Measurements from ENCODE around the gene RAD51AP2. TPM values are rescaled to one million over a fixed set of nuclear protein-coding genes. Genes with fewer than 3 reads are reported as not detected.
"Not testable (repeated sequence)": the region's sequence is repeated elsewhere in the genome, so short reads cannot be mapped to it uniquely, and the experiment has no call there.

Gene RAD51AP2
- total RNA-seq, 1 experiment from 2014 or later = not detected

DNA sequence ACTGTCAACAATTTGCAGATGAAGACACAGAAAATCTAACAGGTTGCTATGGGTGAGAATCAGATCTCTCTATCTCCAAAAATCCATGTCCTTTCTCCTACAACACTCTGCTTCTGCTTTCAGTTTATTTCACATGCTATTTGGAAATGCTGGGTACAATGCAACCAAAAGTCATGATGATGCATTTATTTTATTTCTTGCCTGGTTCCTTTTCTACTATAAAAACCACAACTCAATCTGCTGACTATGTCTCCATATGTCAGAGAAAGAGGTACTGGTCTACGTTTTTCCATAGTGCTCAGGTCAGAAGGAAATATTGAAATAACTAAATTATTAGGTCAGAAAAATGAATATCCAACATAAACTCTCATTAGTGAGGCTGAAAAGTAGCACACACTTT, 20.5 kb downstream of the RAD51AP2 start:
- BruUV-seq (replicated peaks) = no TSS peak
- CTCF ChIA-PET = no interaction called here
- intact Hi-C loops (cut with micrococcal nuclease; ENCODE audit: unreplicated experiment) = no loop called here

DNA sequence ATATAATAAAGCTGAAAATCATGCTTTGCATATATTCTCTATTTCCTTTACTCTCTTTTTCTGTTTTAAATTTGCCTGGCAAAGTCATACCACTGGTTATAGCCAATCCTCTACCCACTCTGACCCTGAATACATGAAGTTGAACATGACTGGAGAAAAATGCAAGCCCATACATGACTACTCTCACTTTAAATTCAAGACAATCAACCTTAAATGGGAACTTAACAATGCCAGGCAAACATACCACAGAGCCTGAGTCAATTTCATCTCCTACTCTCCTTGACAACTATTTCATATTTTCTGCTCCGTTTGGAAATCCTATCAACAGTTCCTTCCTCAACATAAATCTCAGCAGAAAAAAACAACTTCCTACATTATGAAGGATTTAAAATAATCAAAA, 22.6 kb downstream of the RAD51AP2 start:
- in situ Hi-C loops (cut with HindIII; ENCODE audit: low pct_unique_long_range_greater_than_20kb, low sequenced_read_pairs) = no loop called here
- no TSS peak for BruUV-seq (replicated peaks)
- no peak overlapping the region for H3K4me3 ChIP-seq (ENCODE audit: low read depth in 2 of 2, low read length in 2 of 2)
- H3K4me1 ChIP-seq (ENCODE audit: control insufficient read depth, insufficient read depth, low read length) = no peaks in the 10 kb centered on the region
- TF ChIP-seq, protein P1, sequence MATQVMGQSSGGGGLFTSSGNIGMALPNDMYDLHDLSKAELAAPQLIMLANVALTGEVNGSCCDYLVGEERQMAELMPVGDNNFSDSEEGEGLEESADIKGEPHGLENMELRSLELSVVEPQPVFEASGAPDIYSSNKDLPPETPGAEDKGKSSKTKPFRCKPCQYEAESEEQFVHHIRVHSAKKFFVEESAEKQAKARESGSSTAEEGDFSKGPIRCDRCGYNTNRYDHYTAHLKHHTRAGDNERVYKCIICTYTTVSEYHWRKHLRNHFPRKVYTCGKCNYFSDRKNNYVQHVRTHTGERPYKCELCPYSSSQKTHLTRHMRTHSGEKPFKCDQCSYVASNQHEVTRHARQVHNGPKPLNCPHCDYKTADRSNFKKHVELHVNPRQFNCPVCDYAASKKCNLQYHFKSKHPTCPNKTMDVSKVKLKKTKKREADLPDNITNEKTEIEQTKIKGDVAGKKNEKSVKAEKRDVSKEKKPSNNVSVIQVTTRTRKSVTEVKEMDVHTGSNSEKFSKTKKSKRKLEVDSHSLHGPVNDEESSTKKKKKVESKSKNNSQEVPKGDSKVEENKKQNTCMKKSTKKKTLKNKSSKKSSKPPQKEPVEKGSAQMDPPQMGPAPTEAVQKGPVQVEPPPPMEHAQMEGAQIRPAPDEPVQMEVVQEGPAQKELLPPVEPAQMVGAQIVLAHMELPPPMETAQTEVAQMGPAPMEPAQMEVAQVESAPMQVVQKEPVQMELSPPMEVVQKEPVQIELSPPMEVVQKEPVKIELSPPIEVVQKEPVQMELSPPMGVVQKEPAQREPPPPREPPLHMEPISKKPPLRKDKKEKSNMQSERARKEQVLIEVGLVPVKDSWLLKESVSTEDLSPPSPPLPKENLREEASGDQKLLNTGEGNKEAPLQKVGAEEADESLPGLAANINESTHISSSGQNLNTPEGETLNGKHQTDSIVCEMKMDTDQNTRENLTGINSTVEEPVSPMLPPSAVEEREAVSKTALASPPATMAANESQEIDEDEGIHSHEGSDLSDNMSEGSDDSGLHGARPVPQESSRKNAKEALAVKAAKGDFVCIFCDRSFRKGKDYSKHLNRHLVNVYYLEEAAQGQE (IDR thresholded peaks at IDR 0.05; ENCODE audit: insufficient read depth in 1 of 2, low read depth in 2 of 2, low read length in 1 of 2) = no peak
- TF ChIP-seq SIN3A (IDR thresholded peaks at IDR 0.05; ENCODE audit: borderline replicate concordance, insufficient read depth, low read depth, low read length) (no peak), POLR2AphosphoS5 (IDR thresholded peaks at IDR 0.05; ENCODE audit: low read depth, low read length) (no peak), TCF7L2 (IDR thresholded peaks at IDR 0.05; ENCODE audit: low read depth, low read length) (no peak)
- TF ChIP-seq, protein P2, sequence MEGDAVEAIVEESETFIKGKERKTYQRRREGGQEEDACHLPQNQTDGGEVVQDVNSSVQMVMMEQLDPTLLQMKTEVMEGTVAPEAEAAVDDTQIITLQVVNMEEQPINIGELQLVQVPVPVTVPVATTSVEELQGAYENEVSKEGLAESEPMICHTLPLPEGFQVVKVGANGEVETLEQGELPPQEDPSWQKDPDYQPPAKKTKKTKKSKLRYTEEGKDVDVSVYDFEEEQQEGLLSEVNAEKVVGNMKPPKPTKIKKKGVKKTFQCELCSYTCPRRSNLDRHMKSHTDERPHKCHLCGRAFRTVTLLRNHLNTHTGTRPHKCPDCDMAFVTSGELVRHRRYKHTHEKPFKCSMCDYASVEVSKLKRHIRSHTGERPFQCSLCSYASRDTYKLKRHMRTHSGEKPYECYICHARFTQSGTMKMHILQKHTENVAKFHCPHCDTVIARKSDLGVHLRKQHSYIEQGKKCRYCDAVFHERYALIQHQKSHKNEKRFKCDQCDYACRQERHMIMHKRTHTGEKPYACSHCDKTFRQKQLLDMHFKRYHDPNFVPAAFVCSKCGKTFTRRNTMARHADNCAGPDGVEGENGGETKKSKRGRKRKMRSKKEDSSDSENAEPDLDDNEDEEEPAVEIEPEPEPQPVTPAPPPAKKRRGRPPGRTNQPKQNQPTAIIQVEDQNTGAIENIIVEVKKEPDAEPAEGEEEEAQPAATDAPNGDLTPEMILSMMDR (IDR thresholded peaks at IDR 0.05) = no peak
- ATAC-seq (no peak), DNase-seq (ENCODE audit: low read depth, low spot score) (no peak)
- ChIA-PET CTCF (no interaction called here), POLR2A (no interaction called here)
- no peaks in the 10 kb centered on the region for H3K36me3 ChIP-seq (ENCODE audit: control insufficient read depth, insufficient read depth, low read length)
- H3K27ac ChIP-seq (ENCODE audit: low read length) = no peak overlapping the region
- H3K27me3 ChIP-seq (ENCODE audit: control insufficient read depth, insufficient read depth, low read length) = no peaks in the 10 kb centered on the region
- H3K9me3 ChIP-seq (ENCODE audit: control insufficient read depth, insufficient read depth, low read depth, low read length) = no peaks in the 10 kb centered on the region
- intact Hi-C loops (cut with micrococcal nuclease; ENCODE audit: unreplicated experiment) = no loop called here

More for the DNA sequence above, 20.5 kb downstream of the RAD51AP2 start:
- Histone ChIP-seq H3K4me3 (ENCODE audit: low read depth in 2 of 2, low read length in 2 of 2) (no peak overlapping the region), H3K9me3 (ENCODE audit: control insufficient read depth, insufficient read depth, low read depth, low read length) (no peaks in the 10 kb centered on the region), H3K27ac (ENCODE audit: low read length) (no peak overlapping the region), H3K4me1 (ENCODE audit: control insufficient read depth, insufficient read depth, low read length) (no peaks in the 10 kb centered on the region), H3K36me3 (ENCODE audit: control insufficient read depth, insufficient read depth, low read length) (no peaks in the 10 kb centered on the region), H3K27me3 (ENCODE audit: control insufficient read depth, insufficient read depth, low read length) (no peaks in the 10 kb centered on the region)
- POLR2A ChIA-PET = no interaction called here
- DNase-seq (ENCODE audit: low read depth, low spot score) (no peak), ATAC-seq (no peak)
- TF ChIP-seq POLR2AphosphoS5 (IDR thresholded peaks at IDR 0.05; ENCODE audit: low read depth, low read length) = no peak
- TF ChIP-seq, protein P2 (IDR thresholded peaks at IDR 0.05) = no peak
- TF ChIP-seq, protein P1 (IDR thresholded peaks at IDR 0.05; ENCODE audit: insufficient read depth in 1 of 2, low read depth in 2 of 2, low read length in 1 of 2) = no peak
- TF ChIP-seq TCF7L2 (IDR thresholded peaks at IDR 0.05; ENCODE audit: low read depth, low read length) = no peak
- no peak for TF ChIP-seq SIN3A (IDR thresholded peaks at IDR 0.05; ENCODE audit: borderline replicate concordance, insufficient read depth, low read depth, low read length)
- in situ Hi-C loops (cut with HindIII; ENCODE audit: low pct_unique_long_range_greater_than_20kb, low sequenced_read_pairs) = no loop called here

DNA sequence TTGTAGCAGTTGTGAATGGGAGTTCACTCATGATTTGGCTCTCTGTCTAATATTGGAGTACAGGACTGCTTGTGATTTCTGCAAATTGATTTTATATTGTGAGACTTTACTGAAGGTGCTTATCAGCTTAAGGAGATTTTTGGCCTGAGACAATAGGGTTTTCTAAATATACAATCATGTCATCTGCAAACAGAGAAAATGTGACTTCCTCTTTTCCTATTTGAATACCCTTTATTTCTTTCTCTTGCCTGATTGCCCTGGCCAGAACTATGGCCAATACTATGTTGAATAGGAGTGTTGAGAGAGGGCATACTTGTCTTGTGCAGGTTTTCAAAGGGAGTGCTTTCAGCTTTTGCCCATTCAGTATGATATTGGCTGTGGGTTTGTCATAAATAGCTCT, 28.1 kb downstream of the RAD51AP2 start:
- CTCF ChIA-PET; H3K4me1 ChIP-seq (ENCODE audit: control insufficient read depth, insufficient read depth, low read length); H3K36me3 ChIP-seq (ENCODE audit: control insufficient read depth, insufficient read depth, low read length); intact Hi-C loops (cut with micrococcal nuclease; ENCODE audit: unreplicated experiment); POLR2A ChIA-PET; ATAC-seq; H3K27me3 ChIP-seq (ENCODE audit: control insufficient read depth, insufficient read depth, low read length); H3K9me3 ChIP-seq (ENCODE audit: control insufficient read depth, insufficient read depth, low read depth, low read length); BruUV-seq (replicated peaks); H3K4me3 ChIP-seq (ENCODE audit: low read depth in 2 of 2, low read length in 2 of 2); DNase-seq (ENCODE audit: low read depth, low spot score); H3K27ac ChIP-seq (ENCODE audit: low read length); in situ Hi-C loops (cut with HindIII; ENCODE audit: low pct_unique_long_range_greater_than_20kb, low sequenced_read_pairs): not testable (repeated sequence)

DNA sequence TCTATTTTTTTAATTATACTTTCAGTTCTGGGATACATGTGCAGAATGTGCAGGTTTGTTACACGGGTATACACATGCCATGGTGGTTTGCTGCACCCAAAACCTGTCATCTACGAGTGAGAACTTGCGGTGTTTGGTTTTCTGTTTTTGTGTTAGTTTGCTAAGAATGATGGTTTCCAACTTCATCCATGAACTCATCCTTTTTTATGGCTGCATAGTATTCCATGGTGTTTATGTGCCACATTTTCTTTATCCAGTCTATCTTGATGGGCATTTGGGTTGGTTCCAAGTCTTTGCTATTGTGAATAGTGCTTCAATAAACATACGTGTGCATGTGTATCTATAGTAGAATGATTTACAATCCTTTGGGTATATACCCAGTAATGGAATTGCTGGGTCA, 29.6 kb downstream of the RAD51AP2 start:
- H3K4me1 ChIP-seq (ENCODE audit: control insufficient read depth, insufficient read depth, low read length); DNase-seq (ENCODE audit: low read depth, low spot score); CTCF ChIA-PET; H3K4me3 ChIP-seq (ENCODE audit: low read depth in 2 of 2, low read length in 2 of 2); in situ Hi-C loops (cut with HindIII; ENCODE audit: low pct_unique_long_range_greater_than_20kb, low sequenced_read_pairs); H3K9me3 ChIP-seq (ENCODE audit: control insufficient read depth, insufficient read depth, low read depth, low read length); ATAC-seq; POLR2A ChIA-PET; H3K36me3 ChIP-seq (ENCODE audit: control insufficient read depth, insufficient read depth, low read length); H3K27ac ChIP-seq (ENCODE audit: low read length); BruUV-seq (replicated peaks); H3K27me3 ChIP-seq (ENCODE audit: control insufficient read depth, insufficient read depth, low read length); intact Hi-C loops (cut with micrococcal nuclease; ENCODE audit: unreplicated experiment): not testable (repeated sequence)

All from Panc1 (cell line).